Mononuclear cell (primary cell): ENCODE measurements around the gene RPA3. TPM values are rescaled to one million over a fixed set of nuclear protein-coding genes. Genes with fewer than 3 reads are reported as not detected.

Experiments
- H3K27me3 ChIP-seq: 2 replicates; pipeline ENCODE4 v1.6.0; 2011; ENCODE audit warnings: low read length, control low read depth; ENCODE audit not compliant: insufficient read depth
- H3K4me1 ChIP-seq: 2 replicates; pipeline ENCODE4 v1.5.1; 2011; ENCODE audit warnings: mild to moderate bottlenecking, low read length, control low read depth; ENCODE audit not compliant: insufficient read depth
- H3K4me3 ChIP-seq: 2 replicates; pipeline ENCODE4 v1.5.1; 2011; ENCODE audit warnings: mild to moderate bottlenecking, low read length, moderate library complexity
- H3K9me3 ChIP-seq: 2 replicates; pipeline ENCODE4 v1.5.1; 2011; ENCODE audit warnings: low read depth, mild to moderate bottlenecking, control low read depth, low read length
- total RNA-seq: library from RNA; depleted of rRNA; stranded (reverse); fragments of >200 nt; gene quantifications from one replicate; pipeline ENCODE4 v1.2.3, GENCODE V29; 2012

Gene RPA3
- total RNA-seq, 1 donor, result 21.5 TPM

GRCh38 chr7:7707246-7707645 lies 11.2 kb downstream of the RPA3 start:
- Histone ChIP-seq H3K27me3 (no peaks in the 10 kb centered on the region), H3K4me1 (no peaks in the 10 kb centered on the region), H3K9me3 (no peaks in the 10 kb centered on the region), H3K4me3 (no peak overlapping the region)

GRCh38 chr7:7706556-7707172 lies 11.7 kb downstream of the RPA3 start:
- H3K9me3 ChIP-seq, result no peaks in the 10 kb centered on the region
- no peaks in the 10 kb centered on the region for H3K27me3 ChIP-seq
- no peak overlapping the region for H3K4me3 ChIP-seq
- H3K4me1 ChIP-seq, result no peaks in the 10 kb centered on the region

GRCh38 chr7:7706101-7706511 lies 12.3 kb downstream of the RPA3 start:
- Histone ChIP-seq H3K4me3 (no peak overlapping the region), H3K4me1 (no peaks in the 10 kb centered on the region), H3K9me3 (no peaks in the 10 kb centered on the region), H3K27me3 (no peaks in the 10 kb centered on the region)

GRCh38 chr7:7705318-7705717 lies 13.1 kb downstream of the RPA3 start:
- Histone ChIP-seq H3K4me3 (no peak overlapping the region), H3K9me3 (no peaks in the 10 kb centered on the region), H3K27me3 (no peaks in the 10 kb centered on the region), H3K4me1 (no peaks in the 10 kb centered on the region)

GRCh38 chr7:7704867-7705266 lies 13.5 kb downstream of the RPA3 start:
- Histone ChIP-seq H3K9me3 (no peaks in the 10 kb centered on the region), H3K4me1 (no peaks in the 10 kb centered on the region), H3K27me3 (no peaks in the 10 kb centered on the region)

GRCh38 chr7:7703427-7703826 lies 15.0 kb downstream of the RPA3 start:
- H3K4me3 ChIP-seq, result no peak overlapping the region
- H3K9me3 ChIP-seq, result no peaks in the 10 kb centered on the region
- no peaks in the 10 kb centered on the region for H3K4me1 ChIP-seq
- H3K27me3 ChIP-seq, result no peaks in the 10 kb centered on the region

More at GRCh38 chr7:7704867-7705266, 13.5 kb downstream of the RPA3 start:
- no peak overlapping the region for H3K4me3 ChIP-seq

GRCh38 chr7:7702826-7703225 lies 15.6 kb downstream of the RPA3 start:
- Histone ChIP-seq H3K4me3 (no peak overlapping the region), H3K9me3 (no peaks in the 10 kb centered on the region), H3K4me1 (no peaks in the 10 kb centered on the region), H3K27me3 (no peaks in the 10 kb centered on the region)

GRCh38 chr7:7701527-7701926 lies 16.9 kb downstream of the RPA3 start:
- Histone ChIP-seq H3K27me3 (no peaks in the 10 kb centered on the region), H3K9me3 (no peaks in the 10 kb centered on the region), H3K4me1 (no peaks in the 10 kb centered on the region), H3K4me3 (no peak overlapping the region)

GRCh38 chr7:7699970-7700369 lies 18.4 kb downstream of the RPA3 start:
- Histone ChIP-seq H3K4me3 (no peak overlapping the region), H3K4me1 (no peaks in the 10 kb centered on the region), H3K9me3 (no peaks in the 10 kb centered on the region), H3K27me3 (no peaks in the 10 kb centered on the region)

- Histone ChIP-seq H3K9me3 (no peaks in the 10 kb centered on the region), H3K27me3 (no peaks in the 10 kb centered on the region), H3K4me1 (no peaks in the 10 kb centered on the region), H3K4me3 (no peak overlapping the region)
These were observed 19.0 kb downstream of the RPA3 start for GRCh38 chr7:7699380-7699779.

GRCh38 chr7:7698930-7699329 lies 19.5 kb downstream of the RPA3 start:
- H3K4me1 ChIP-seq, result no peaks in the 10 kb centered on the region
- no peak overlapping the region for H3K4me3 ChIP-seq
- no peaks in the 10 kb centered on the region for H3K9me3 ChIP-seq
- H3K27me3 ChIP-seq, result no peaks in the 10 kb centered on the region

GRCh38 chr7:7696458-7697119 lies 21.8 kb downstream of the RPA3 start:
- Histone ChIP-seq H3K27me3 (no peaks in the 10 kb centered on the region), H3K9me3 (no peaks in the 10 kb centered on the region), H3K4me3 (no peak overlapping the region), H3K4me1 (no peaks in the 10 kb centered on the region)

GRCh38 chr7:7695111-7695817 lies 23.1 kb downstream of the RPA3 start:
- H3K4me3 ChIP-seq, result no peak overlapping the region
- no peaks in the 10 kb centered on the region for H3K9me3 ChIP-seq
- H3K27me3 ChIP-seq, result no peaks in the 10 kb centered on the region
- H3K4me1 ChIP-seq, result no peaks in the 10 kb centered on the region

GRCh38 chr7:7694542-7694941 lies 23.9 kb downstream of the RPA3 start:
- Histone ChIP-seq H3K4me1 (no peaks in the 10 kb centered on the region), H3K4me3 (no peak overlapping the region), H3K27me3 (no peaks in the 10 kb centered on the region), H3K9me3 (no peaks in the 10 kb centered on the region)

GRCh38 chr7:7693881-7694280 lies 24.5 kb downstream of the RPA3 start:
- no peaks in the 10 kb centered on the region for H3K9me3 ChIP-seq
- no peaks in the 10 kb centered on the region for H3K27me3 ChIP-seq
- no peaks in the 10 kb centered on the region for H3K4me1 ChIP-seq
- H3K4me3 ChIP-seq, result no peak overlapping the region
